Measurements from ENCODE around the gene TBX4.
A peak's percentile ranks its signal among the peaks of the same experiment; 100 is the strongest.

TBX4 gene

GRCh38 chr17:61452301-61453290, at the start of gene TBX4:
Gene TBX4, plus strand, starts transcription at chr17:61452422. Its CDS starts 4,069 bp downstream, at chr17:61456491.
- DNase-seq (ENCODE audit: low read depth) = no peak

DNA sequence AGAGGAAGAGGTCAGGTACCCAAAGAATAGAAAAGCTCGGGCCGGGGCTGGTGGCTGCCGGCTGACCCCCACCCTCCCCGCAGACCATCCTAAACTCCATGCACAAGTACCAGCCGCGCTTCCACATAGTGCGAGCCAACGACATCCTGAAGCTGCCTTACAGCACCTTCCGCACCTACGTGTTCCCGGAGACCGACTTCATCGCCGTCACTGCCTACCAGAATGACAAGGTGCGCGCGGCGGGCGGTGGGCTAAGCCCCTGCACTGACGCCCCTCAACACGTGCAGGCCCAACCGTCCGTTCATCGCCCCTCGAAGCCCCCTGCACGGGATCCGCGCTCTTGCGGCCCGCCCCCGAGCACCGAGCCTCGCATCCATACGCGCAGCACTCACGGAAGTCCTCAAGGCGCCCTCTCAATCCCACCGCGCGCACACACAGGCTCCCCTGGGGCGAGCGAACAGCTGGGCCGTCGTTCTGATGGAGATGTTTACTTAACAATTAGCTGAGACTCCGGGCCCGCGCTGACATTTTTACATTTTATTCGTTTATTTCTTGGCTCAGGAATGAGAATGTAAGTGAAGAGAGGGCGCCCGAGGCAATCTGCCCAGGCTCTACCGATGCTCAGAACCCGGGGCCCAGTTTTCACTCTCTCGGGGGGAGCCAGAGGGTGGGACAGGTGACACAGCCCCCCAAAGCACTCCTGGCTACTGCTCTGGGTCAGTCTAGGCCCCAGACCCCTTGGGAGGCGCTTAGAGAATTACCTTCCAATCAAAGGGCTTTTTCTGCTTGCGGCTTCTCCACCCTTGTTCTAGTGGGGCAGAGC, 49.0 kb upstream of the TBX4 start:
- DNase-seq (ENCODE audit: low read depth) = no peak

DNA sequence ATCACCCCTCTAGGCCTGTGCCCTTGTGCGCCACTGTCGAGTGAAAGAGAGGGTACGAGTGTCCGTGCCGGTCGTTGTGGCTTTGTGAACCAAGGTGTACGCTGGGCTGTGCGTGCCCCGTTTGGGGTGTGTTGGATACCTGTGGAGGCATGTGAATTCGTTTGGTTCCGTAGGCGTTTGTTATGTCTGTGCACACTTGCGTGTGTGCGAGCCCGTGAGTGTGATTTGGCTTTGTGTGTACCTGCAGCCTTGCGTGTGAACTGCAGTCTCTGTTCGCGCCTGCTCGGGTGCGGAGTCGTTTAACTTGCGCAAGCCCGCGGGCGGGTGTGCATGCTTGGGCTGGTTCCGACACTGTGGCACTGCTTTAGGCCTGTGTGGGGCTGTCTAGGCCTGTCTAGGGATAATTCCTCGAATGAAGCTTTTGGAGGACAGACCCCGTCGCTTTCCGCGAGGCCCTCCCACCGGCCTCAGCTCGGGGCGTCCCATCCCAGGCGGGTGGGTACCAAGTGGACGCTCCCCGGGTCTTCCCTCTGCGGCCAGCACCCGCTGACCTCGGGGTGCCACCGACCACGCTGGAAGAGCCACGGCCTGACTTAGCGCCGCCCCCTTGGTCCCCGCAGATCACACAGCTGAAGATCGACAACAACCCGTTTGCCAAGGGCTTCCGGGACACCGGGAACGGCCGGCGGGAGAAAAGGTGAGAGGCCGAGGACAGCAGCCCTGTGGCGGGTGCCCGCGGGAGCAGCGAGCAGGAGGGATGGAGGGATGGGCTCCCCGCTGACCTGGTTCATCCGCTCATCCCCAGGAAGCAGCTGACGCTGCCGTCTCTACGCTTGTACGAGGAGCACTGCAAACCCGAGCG, 48.2 kb upstream of the TBX4 start:
- no peak for DNase-seq (ENCODE audit: low read depth)

GRCh38 chr17:61404663-61404912, 47.6 kb upstream of the TBX4 start:
- DNase-seq (ENCODE audit: low read depth) = no peak

DNA sequence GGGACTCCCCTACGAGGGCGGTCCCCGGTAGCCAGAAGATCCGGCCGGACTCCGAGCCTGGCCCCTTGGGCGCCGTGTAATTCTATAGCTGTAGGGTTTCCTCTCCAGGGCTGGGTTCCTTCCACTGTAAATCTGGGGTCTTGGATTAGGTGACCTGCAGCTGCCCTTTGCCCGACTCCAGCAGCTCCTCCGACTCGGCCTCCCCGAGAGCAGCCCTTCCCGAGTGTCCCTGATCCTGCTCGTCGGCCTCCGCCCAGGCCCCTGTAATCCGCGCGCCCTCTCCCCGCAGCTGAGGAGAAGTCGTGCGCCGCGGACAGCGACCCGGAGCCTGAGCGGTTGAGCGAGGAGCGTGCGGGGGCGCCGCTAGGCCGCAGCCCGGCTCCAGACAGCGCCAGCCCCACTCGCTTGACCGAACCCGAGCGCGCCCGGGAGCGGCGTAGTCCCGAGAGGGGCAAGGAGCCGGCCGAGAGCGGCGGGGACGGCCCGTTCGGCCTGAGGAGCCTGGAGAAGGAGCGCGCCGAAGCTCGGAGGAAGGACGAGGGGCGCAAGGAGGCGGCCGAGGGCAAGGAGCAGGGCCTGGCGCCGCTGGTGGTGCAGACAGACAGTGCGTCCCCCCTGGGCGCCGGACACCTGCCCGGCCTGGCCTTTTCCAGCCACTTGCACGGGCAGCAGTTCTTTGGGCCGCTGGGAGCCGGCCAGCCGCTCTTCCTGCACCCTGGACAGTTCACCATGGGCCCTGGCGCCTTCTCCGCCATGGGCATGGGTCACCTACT, 47.1 kb upstream of the TBX4 start:
- no peak for DNase-seq (ENCODE audit: low read depth)

GRCh38 chr17:61405686-61406536, 46.3 kb upstream of the TBX4 start:
- DNase-seq (ENCODE audit: low read depth) = no peak

- no peak for DNase-seq (ENCODE audit: low read depth)
These were observed 45.7 kb upstream of the TBX4 start for GRCh38 chr17:61406537-61406845.

- DNase-seq (ENCODE audit: low read depth) = no peak
These were observed 45.0 kb upstream of the TBX4 start for GRCh38 chr17:61406971-61407911.

GRCh38 chr17:61408151-61409041, 43.8 kb upstream of the TBX4 start:
- DNase-seq (ENCODE audit: low read depth) = no peak

DNA sequence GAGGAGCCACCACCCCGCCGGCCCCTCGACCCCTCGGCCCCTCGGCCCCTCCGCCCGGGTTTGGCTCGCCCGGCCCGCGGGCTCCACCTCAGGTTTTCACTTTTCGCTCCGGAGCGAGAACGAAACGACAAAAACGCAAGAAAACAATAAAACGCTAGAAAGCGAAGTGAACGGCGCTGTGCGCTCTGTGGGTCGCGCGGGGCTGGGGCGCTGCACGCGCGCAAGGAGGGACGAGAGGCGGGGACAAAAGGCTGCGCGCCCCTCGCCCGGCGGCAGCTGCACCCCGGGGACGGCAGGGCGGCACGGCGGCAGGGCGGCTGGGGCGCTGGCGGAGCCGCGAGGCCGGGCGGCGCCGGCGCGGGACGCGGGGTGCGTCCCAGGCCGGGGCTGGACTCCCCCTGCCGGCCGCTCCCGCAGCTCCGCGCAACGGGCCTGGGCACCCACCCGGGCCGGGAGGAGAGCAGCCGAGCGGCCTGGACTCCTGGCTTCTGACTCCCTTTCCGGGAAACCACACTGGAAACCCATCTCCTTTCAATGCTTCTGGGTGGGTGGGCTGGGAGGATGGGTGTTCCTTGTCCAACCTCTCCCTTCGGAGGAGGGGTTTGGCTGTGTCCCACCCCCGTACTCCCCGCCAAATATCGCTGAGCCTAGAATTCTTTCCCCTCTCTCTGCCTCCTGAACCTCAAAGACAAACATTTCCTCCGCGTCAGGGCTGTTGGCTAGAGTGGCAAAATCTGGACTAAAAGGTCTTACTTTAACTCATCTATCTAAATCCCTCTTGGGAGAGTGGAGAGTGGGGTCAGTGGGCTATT, 42.7 kb upstream of the TBX4 start:
- DNase-seq (ENCODE audit: low read depth) = no peak

GRCh38 chr17:61410141-61411010, 41.8 kb upstream of the TBX4 start:
- DNase-seq (ENCODE audit: low read depth) = peak; percentile 51

DNA sequence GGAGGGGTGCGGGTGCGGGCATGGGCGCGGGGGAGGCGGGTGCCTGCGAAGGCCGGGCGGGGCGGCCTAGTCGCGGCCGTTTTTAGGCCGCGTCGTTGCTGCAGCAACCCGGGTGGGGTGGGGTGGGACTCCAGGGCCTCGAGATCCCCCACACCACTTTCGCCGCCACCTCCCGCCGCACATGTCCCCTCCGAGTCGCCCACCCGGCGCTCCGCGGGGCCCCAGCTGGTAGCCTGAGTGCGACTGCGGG, 41.3 kb upstream of the TBX4 start:
- no peak for DNase-seq (ENCODE audit: low read depth)

DNA sequence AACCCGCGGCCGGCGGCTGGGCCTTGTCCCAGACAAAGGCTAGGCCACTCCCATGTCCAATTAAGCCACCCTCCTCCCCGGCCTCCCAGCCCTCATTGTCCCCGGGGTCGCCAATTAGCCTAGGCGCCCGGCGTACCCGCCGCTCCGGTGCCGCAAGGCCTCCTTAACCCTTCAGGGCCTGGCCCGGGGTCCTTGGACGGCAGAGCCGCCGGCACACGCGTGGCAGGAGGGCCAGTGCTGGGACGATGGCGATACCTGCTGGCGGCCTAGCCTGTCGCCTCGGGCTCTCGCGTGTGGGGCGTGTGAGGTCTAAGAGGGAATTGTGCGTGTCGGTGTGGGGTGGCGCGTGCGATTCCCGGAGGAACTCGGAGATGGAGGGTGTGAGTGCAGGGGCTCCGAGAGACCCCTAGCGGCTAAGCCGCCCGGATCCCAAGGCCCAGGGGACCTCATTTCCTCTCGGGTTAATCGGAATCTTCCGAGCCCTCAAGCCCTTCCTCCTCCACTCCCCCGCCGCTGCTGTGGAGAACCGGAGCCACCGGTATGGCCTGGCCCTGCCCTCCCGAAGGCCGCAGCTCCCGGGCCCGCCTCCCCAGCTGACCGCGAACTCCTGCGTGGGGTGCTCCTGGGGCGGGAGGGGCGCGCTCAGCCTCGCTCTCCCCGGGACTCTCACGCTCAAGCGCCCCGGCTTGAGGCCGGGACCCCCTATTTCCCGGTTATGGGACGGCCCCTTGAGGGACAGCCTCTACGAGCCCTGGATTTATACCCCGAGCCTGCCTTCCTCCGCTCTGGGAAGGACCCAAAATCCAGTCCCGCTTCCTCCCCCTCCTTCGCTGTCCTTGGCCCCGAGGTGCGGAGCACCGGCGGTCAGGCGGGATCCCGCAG, 40.7 kb upstream of the TBX4 start:
- DNase-seq (ENCODE audit: low read depth) = no peak

DNA sequence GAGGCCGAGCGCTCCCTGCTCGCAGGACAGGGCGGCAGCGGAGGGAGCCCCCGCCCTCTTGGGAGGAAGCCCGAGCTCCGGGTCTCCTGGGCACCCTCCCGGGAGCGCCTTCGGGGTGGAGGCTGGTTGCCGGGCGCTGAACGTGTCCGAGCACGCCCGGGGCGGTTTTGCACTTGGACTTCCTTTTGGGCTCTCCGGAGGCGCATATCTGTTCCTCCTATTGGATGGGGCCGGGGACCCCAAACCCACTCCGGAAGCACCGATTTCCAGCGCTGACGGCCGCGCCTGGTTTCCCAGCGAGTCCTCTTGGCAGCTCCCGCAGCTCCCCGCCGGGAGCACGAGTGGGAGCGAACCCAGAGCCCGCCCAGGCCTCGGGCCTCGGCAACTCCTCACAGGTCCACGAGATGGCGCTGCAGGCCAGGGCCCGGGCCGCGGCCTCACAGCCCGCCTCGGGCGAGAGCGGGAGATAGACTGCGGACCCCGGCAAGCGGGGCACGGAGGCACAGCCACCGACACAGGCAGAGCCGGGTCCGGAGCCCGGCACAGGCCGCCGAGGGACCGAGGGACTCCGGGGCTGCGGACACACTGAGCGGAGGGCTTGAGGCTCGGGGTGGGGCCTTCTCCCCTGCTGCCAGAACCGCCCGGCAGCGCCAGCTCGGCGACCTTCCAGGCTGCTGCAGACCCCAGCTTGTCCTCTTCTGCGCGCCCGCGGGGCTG, 39.9 kb upstream of the TBX4 start:
- DNase-seq (ENCODE audit: low read depth) = peak; percentile 48
